K562 (cell line): ENCODE results near the gene CELSR2. TPM values are rescaled to one million over a fixed set of nuclear protein-coding genes. Genes with fewer than 3 reads are reported as not detected.
"Not testable (repeated sequence)": the region's sequence is repeated elsewhere in the genome, so short reads cannot be mapped to it uniquely, and the experiment has no call there.

Experiments used
- ATAC-seq: fragments of 200-7000 bp; cut with Tn5 transposase; 3 replicates; pipeline ENCODE4 v1.9.1; 2020; ENCODE audit warnings: moderate library complexity
- BruUV-seq: library from RNA; stranded (reverse); fragments of 400-500 nt; replicated peaks from 2 replicates; lab custom pipeline; 2021; lab: Mats Ljungman, UMichigan
- CTCF ChIA-PET: fragments of 300-600 bp; formaldehyde crosslinking; extraction: SDS; loops from one replicate; lab custom pipeline; 2021; ENCODE audit warnings: low intra/inter-chr PET ratio; lab: Yijun Ruan, JAX
- POLR2A ChIA-PET: fragments of 300-600, 350-650 bp; sonication (Branson Sonifier 250); formaldehyde crosslinking; extraction: SDS; loops from one replicate; lab custom pipeline; 2021; ENCODE audit warnings: antibody characterized with exemption, inconsistent platforms; lab: Yijun Ruan, JAX
- DNase-seq, 4 experiments: peaks; one replicate each; pipeline versions ENCODE4 v3.0.0 to v3.0.0-alpha.2; 2011 to 2018; ENCODE audit warnings: low spot score in 3 of 4, mixed read lengths in 3 of 4; ENCODE audit errors: extremely low read depth in 1 of 4
- FAIRE-seq: peaks from 2 replicates; lab custom pipeline; 2011; peaks lifted over from hg19 to GRCh38; lab: Jason Lieb, UNC
- H2AFZ ChIP-seq: 2 replicates; pipeline ENCODE4 v1.6.0; 2011; ENCODE audit warnings: low read depth, low read length, control low read depth, inconsistent platforms
- H3K27ac ChIP-seq: fragments of 200-600 bp; 3 replicates; pipeline ENCODE4 v1.8.0; 2011; ENCODE audit warnings: low read depth, mild to moderate bottlenecking, control low read depth, inconsistent platforms, low read length, moderate library complexity, mixed read lengths; ENCODE audit errors: extremely low read depth
- H3K27me3 ChIP-seq, 2 experiments: fragments of 300-600 bp in 1 of 2; 2 replicates in 1 of 2; 3 replicates in 1 of 2; pipeline versions ENCODE4 v1.6.0 to v1.8.0; 2011; ENCODE audit warnings: inconsistent platforms in 2 of 2, low read length in 2 of 2, mild to moderate bottlenecking in 1 of 2, mixed read lengths in 1 of 2, moderate library complexity in 1 of 2; ENCODE audit not compliant: control insufficient read depth in 2 of 2, insufficient read depth in 2 of 2
- H3K36me3 ChIP-seq: fragments of 300-600 bp; 3 replicates; pipeline ENCODE4 v1.8.0; 2011; ENCODE audit warnings: mild to moderate bottlenecking, low read length, inconsistent platforms; ENCODE audit not compliant: control insufficient read depth, insufficient read depth
- H3K4me1 ChIP-seq, 2 experiments: fragments of 200-600 bp in 1 of 2; replicated peaks in 1 of 2; 2 replicates in 1 of 2; 3 replicates in 1 of 2; pipeline versions ENCODE4 v1.5.1 to v1.8.0; 2011; ENCODE audit warnings: inconsistent platforms in 2 of 2, low read length in 2 of 2, mild to moderate bottlenecking in 1 of 2, mixed read lengths in 1 of 2, moderate library complexity in 1 of 2; ENCODE audit not compliant: control insufficient read depth in 2 of 2, insufficient read depth in 2 of 2
- H3K4me2 ChIP-seq: 2 replicates; pipeline ENCODE4 v1.6.1; 2011; ENCODE audit warnings: low read length, control low read depth, inconsistent platforms, mixed read lengths; ENCODE audit not compliant: insufficient read depth
- H3K4me3 ChIP-seq: fragments of 200-600 bp; sonication (generic), shearing (Covaris generic); 2 replicates; pipeline ENCODE4 v1.5.1; 2016; ENCODE audit warnings: control low read depth, inconsistent platforms
- H3K79me2 ChIP-seq: fragments of 200-600 bp; 3 replicates; pipeline ENCODE4 v1.8.0; 2011; ENCODE audit warnings: low read length, inconsistent platforms; ENCODE audit not compliant: control insufficient read depth, insufficient read depth
- H3K9ac ChIP-seq, 2 experiments: 2 replicates each; pipeline versions ENCODE4 v1.6.0 to v1.6.1; 2011; ENCODE audit warnings: low read depth in 2 of 2, low read length in 2 of 2, control low read depth in 1 of 2, inconsistent platforms in 1 of 2, mild to moderate bottlenecking in 1 of 2, mixed read lengths in 1 of 2; ENCODE audit not compliant: insufficient read depth in 1 of 2
- H3K9me1 ChIP-seq: one replicate; pipeline ENCODE4 v1.6.0; 2011; ENCODE audit warnings: inconsistent platforms, mild to moderate bottlenecking, low read length, moderate library complexity; ENCODE audit not compliant: control insufficient read depth, insufficient read depth
- H3K9me3 ChIP-seq: replicated peaks from 2 replicates; pipeline ENCODE4 v1.5.1; 2011; ENCODE audit warnings: low read depth, low read length, inconsistent platforms; ENCODE audit not compliant: control insufficient read depth, insufficient read depth
- H4K20me1 ChIP-seq: replicated peaks from 2 replicates; pipeline ENCODE4 v1.6.1; 2011; ENCODE audit warnings: low read length, inconsistent platforms, mixed read lengths; ENCODE audit not compliant: control insufficient read depth, insufficient read depth
- E4F1 ChIP-seq: fragments of 250-450 bp; sonication (Bioruptor Pico); IDR thresholded peaks from 2 replicates; pipeline ENCODE4 v1.5.0; 2021; ENCODE audit warnings: mild to moderate bottlenecking, borderline replicate concordance
- ETV5 ChIP-seq: sonication (generic); formaldehyde crosslinking; IDR thresholded peaks from 2 replicates; pipeline ENCODE4 v1.4.0; 2020; ENCODE audit warnings: low read depth, mild to moderate bottlenecking, missing genetic modification reagents
- NFATC3 ChIP-seq: fragments of 450-650 bp; IDR thresholded peaks from 2 replicates; pipeline ENCODE4 v1.6.1; 2017; ENCODE audit warnings: mild to moderate bottlenecking
- ZFPM2 ChIP-seq: fragments of 250-450 bp; sonication (Bioruptor Pico); IDR thresholded peaks from 2 replicates; pipeline ENCODE4 v1.5.1; 2022; ENCODE audit warnings: mild to moderate bottlenecking
- ZNF263 ChIP-seq: sonication (generic); formaldehyde crosslinking; IDR thresholded peaks from 2 replicates; pipeline ENCODE4 v1.8.0; 2022; ENCODE audit warnings: mild to moderate bottlenecking, missing genetic modification reagents, borderline replicate concordance
- ZNF668 ChIP-seq: fragments of 250-450 bp; sonication (Bioruptor Pico); IDR thresholded peaks from 2 replicates; pipeline ENCODE4 v1.8.0; 2022; ENCODE audit warnings: mild to moderate bottlenecking, inconsistent platforms
- ZNF780A ChIP-seq: fragments of 250-450 bp; sonication (Bioruptor Pico); IDR thresholded peaks from 2 replicates; pipeline ENCODE4 v1.5.0; 2021; ENCODE audit warnings: mild to moderate bottlenecking
- ZNF79 ChIP-seq: fragments of 250-450 bp; sonication (Bioruptor Pico); IDR thresholded peaks from 2 replicates; pipeline ENCODE4 v1.4.0; 2020; ENCODE audit warnings: low read depth, mild to moderate bottlenecking, moderate library complexity
- WGBS: fragments of 100-300 bp; shearing (Covaris generic); methylation state at CpG from one replicate; pipeline ENCODE4 v1.1.6; 2016; ENCODE audit warnings: low coverage, mixed read lengths; ENCODE audit not compliant: insufficient coverage; ENCODE audit errors: missing lambda C conversion rate; 5-methylcytosine and 5-hydroxymethylcytosine counted together
- in situ Hi-C: fragments of 300-500 bp; cut with MboI; formaldehyde crosslinking; loops from 4 replicates; pipeline ENCODE4 v1.15.0; 2018; ENCODE audit warnings: inconsistent platforms, mixed read lengths
- intact Hi-C: fragments of 100-400 bp; cut with micrococcal nuclease; formaldehyde crosslinking; loops from 2 replicates; pipeline ENCODE4 v1.14.2; 2022
- polyA plus RNA-seq, 8 experiments: library from polyadenylated mRNA; depleted of rRNA in 4 of 8; stranded (reverse) in 5 of 8; unstranded in 3 of 8; fragments of >200 nt; fragmentation: Nextera tagmentation in 2 of 8; fragmentation: Illumina TruSeq in 1 of 8; extraction: Ambion mirVana in 2 of 8; extraction: Trizol in 1 of 8; gene quantifications; 2 replicates each; pipeline versions ENCODE4 v1.2.1 to v1.2.3, GENCODE V29; 2011 to 2014; ENCODE audit warnings: inconsistent platforms in 1 of 8, missing spikeins in 1 of 8
- total RNA-seq, 7 experiments: library from RNA; depleted of rRNA in 6 of 7; stranded (reverse); fragments of >200 nt in 6 of 7; fragmentation: Illumina TruSeq in 2 of 7; extraction: Trizol in 2 of 7; gene quantifications; 2 replicates each; pipeline versions ENCODE4 v1.2.1 to v1.2.3, GENCODE V29; 2011 to 2021; ENCODE audit warnings: low replicate concordance in 1 of 7

CELSR2 gene
- total and polyA plus RNA-seq, 9 of the 15 experiments (the other 6 are each of a cell fraction or from before 2014, with no cell fraction given), result 0.31 to 21.9 (median 4.2) TPM

- POLR2A ChIA-PET, result interaction anchor here (0.7 to 4.6 kb wide), 10 partner anchors 8 to 98 kb away, joined by 3 to 62 read pairs (median 4); partner anchors contain the start of gene PSRC1
Observed at GRCh38 chr1:109304226-109304920, 55.0 kb downstream of the CELSR2 start.

GRCh38 chr1:109305991-109306390 lies 56.7 kb downstream of the CELSR2 start:
- H3K4me3 ChIP-seq, in situ Hi-C loops, H3K4me2 ChIP-seq, DNase-seq, BruUV-seq, ATAC-seq, intact Hi-C loops, H3K27ac ChIP-seq, H3K9me1 ChIP-seq, H3K79me2 ChIP-seq, H3K9me3 ChIP-seq, FAIRE-seq, H2AFZ ChIP-seq, H3K27me3 ChIP-seq, CTCF ChIA-PET: not testable (repeated sequence)
- POLR2A ChIA-PET, result interaction anchor here (0.6 to 4.6 kb wide), 7 partner anchors 10 to 84 kb away, joined by 3 to 62 read pairs (median 3); no protein-coding TSS in a partner anchor
- Histone ChIP-seq H3K4me1 (peaks cover 18 to 38% of the 10 kb centered on the region in 2 experiments), H4K20me1 (peaks cover 16% of the 10 kb centered on the region), H3K36me3 (peaks cover 13% of the 10 kb centered on the region; the same call in 2 of the 3 replicates), H3K9ac (peak overlapping the region in 1 of 2 experiments; percentile 37; a peak in 1 of 4 replicates)
- WGBS, result 73% methylated on average over 9 of the region's 10 CpGs

More at GRCh38 chr1:109304226-109304920, 55.0 kb downstream of the CELSR2 start:
- FAIRE-seq (no peak), DNase-seq (no peak), ATAC-seq (no peak)
- Histone ChIP-seq H3K4me3 (no peak overlapping the region), H3K9me3 (no peaks in the 10 kb centered on the region), H4K20me1 (peaks cover 16% of the 10 kb centered on the region), H3K79me2 (no peaks in the 10 kb centered on the region), H3K9ac (no peak overlapping the region), H3K9me1 (no peaks in the 10 kb centered on the region), H3K27me3 (no peaks in the 10 kb centered on the region), H3K36me3 (0 out of 3 replicates have a peak, but pooled peaks cover 3% of the 10 kb centered on the region), H3K4me1 (peaks cover 33 to 54% of the 10 kb centered on the region in 2 experiments), H3K27ac (no peak overlapping the region), H2AFZ (no peak overlapping the region), H3K4me2 (no peak overlapping the region)
- WGBS, result 54% methylated on average over 8 of the region's 8 CpGs
- in situ Hi-C loops (no loop called here), intact Hi-C loops (no loop called here)
- CTCF ChIA-PET, result no interaction called here
- BruUV-seq, result no TSS peak
- TF ChIP-seq ZNF668 (CRISPR knock-in tag) (no peak), ZNF780A (CRISPR knock-in tag) (no peak), E4F1 (CRISPR knock-in tag) (no peak), NFATC3 (no peak), ZNF263 (CRISPR knock-in tag) (no peak), ZFPM2 (no peak), ZNF79 (CRISPR knock-in tag) (no peak), ETV5 (CRISPR knock-in tag) (no peak)
